GM13976 (cell line): ENCODE data around the gene RETREG1.

Experiments
- DNase-seq: peaks from one replicate; pipeline ENCODE4 v3.0.0; 2012; ENCODE audit warnings: low spot score
- in situ Hi-C: fragments of 300-500 bp; cut with MboI; formaldehyde crosslinking; loops from one replicate; pipeline ENCODE4 v1.12.0; 2022; ENCODE audit warnings: low sequenced_read_pairs, mixed read lengths, inconsistent platforms; ENCODE audit not compliant: unreplicated experiment
- TF ChIP-seq, protein P1 (sequence below): IDR thresholded peaks from 2 replicates; pipeline ENCODE4 v1.5.1; 2012; ENCODE audit warnings: borderline replicate concordance, mild to moderate bottlenecking; ENCODE audit not compliant: insufficient read depth; ENCODE audit errors: extremely low read depth, missing control alignments, control extremely low read depth

Gene RETREG1

DNA sequence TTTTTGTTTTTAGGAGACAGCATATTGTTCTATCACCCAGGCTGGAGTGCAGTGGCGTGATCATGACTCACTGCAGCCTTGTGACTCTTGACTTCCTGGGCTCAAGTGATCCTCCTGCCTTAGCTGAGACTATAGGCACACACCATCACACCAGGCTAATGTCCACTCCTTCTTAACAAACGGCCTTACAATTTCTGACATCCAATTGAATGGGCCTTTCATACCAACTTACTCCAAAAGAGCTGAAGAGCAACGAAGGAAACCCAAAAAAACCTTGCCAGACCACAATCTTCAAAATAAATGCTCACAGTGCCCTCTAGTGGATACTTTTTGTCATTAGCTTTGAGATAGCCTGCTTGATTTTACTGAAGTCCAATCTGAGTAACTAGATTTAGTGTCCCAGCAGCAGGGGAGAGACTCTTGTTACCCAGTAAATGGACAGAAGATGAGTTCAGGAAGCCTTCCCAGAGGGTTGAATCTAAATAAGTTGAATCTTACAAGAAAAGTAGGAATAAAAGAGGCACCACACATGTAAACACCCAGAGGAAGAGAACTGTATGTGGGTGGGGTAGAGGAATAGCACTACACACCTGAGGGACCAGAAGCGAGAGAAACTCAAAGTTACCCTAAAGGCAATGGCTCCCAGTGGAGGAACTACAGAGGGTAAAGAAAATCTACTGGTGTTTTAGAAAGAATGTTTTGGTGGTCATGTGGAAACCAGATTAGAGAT is 160.5 kb downstream of the RETREG1 start:
- DNase-seq, result peak; percentile 46
- in situ Hi-C loops, result loop anchor here (10.0 kb wide), 1 partner anchor 301 kb away; no protein-coding TSS in a partner anchor
- TF ChIP-seq, protein P1, sequence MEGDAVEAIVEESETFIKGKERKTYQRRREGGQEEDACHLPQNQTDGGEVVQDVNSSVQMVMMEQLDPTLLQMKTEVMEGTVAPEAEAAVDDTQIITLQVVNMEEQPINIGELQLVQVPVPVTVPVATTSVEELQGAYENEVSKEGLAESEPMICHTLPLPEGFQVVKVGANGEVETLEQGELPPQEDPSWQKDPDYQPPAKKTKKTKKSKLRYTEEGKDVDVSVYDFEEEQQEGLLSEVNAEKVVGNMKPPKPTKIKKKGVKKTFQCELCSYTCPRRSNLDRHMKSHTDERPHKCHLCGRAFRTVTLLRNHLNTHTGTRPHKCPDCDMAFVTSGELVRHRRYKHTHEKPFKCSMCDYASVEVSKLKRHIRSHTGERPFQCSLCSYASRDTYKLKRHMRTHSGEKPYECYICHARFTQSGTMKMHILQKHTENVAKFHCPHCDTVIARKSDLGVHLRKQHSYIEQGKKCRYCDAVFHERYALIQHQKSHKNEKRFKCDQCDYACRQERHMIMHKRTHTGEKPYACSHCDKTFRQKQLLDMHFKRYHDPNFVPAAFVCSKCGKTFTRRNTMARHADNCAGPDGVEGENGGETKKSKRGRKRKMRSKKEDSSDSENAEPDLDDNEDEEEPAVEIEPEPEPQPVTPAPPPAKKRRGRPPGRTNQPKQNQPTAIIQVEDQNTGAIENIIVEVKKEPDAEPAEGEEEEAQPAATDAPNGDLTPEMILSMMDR, result peak; percentile 57

DNA sequence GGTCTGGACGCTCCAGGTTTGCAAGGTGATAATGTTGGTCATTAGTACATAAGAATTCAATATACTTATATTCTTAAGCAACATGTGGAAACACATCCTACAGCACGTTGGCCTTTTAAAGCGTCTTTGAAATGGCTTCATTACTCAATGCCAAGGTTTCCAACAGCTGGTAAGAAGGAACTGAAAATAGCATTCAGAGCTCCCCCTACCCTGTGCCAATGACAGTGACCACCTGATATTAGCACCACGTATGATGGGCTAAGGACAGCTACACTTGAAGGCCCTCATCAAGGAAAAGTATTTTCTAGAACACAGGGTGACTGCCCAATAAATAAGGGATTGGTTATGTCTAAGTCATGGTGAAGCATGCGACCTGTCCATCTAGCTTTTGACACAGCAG is 161.1 kb downstream of the RETREG1 start:
- TF ChIP-seq, protein P1, result no peak
- DNase-seq, result no peak
- in situ Hi-C loops, result loop anchor here (10.0 kb wide), 1 partner anchor 301 kb away; no protein-coding TSS in a partner anchor

DNA sequence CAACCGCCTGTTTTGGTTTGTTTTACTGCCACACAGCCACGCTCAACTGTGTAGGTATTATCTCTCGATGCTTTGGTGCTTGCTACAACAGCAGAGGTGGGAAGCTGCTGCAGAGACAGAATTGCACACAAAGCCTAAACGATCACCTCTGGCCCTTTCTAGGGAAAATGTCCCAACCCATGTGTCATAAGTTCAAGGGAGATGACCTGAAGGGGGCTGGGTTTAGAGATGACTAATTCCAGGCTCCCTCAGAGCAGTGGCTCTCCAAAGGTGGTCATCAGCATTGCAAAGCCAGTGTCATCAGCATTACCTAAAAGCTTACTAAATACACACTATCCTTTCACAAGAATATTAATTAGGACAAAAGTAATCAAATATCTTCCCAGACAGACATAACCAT is 162.1 kb downstream of the RETREG1 start:
- DNase-seq, result no peak
- in situ Hi-C loops, result loop anchor here (10.0 kb wide), 1 partner anchor 300 kb away; no protein-coding TSS in a partner anchor
- TF ChIP-seq, protein P1, result no peak

GRCh38 chr5:16453609-16454008 is 163.2 kb downstream of the RETREG1 start:
- DNase-seq, result no peak
- in situ Hi-C loops, result loop anchor here (10.0 kb wide), 1 partner anchor 299 kb away; no protein-coding TSS in a partner anchor
- TF ChIP-seq, protein P1, result no peak

DNA sequence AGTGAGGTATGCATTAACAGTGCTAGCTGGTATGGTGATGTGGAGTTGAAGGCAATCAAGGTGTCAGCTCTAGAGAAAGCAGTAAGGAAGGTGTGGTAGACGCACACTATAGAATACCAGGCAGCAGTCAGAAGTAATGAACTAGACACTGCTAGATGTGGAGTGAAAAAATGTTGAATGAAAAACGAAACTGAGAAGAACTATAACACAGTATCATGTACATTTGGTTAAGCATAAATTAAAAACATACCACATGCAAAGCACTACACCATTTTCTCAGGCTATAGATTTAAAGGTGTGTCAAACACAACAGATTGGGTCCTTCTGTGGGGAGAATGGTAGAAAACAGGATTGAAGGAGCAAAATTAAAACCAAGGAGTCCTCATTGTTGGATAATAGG is 166.6 kb downstream of the RETREG1 start:
- TF ChIP-seq, protein P1, result no peak
- DNase-seq, result no peak
- in situ Hi-C loops, result loop anchor here (10.0 kb wide), 1 partner anchor 295 kb away; no protein-coding TSS in a partner anchor

- no peak for DNase-seq
- in situ Hi-C loops, result no loop called here
- TF ChIP-seq, protein P1, result no peak
Measured at GRCh38 chr5:16446993-16447392, 169.8 kb downstream of the RETREG1 start.
